NB4 (cell line): Measurements from ENCODE around the gene AQP3.

Source experiments
- MYC ChIP-seq: IDR thresholded peaks from 2 replicates; pipeline ENCODE4 v1.6.1; 2011; ENCODE audit warnings: low read depth, low read length
- POLR2A ChIP-seq: IDR thresholded peaks from 2 replicates; pipeline ENCODE4 v1.6.1; 2011; ENCODE audit warnings: mild to moderate bottlenecking; ENCODE audit not compliant: insufficient read length; ENCODE audit errors: extremely low read depth
- TF ChIP-seq, protein P1 (sequence below): IDR thresholded peaks from one replicate; pipeline ENCODE4 v1.5.1; 2012; ENCODE audit warnings: low read depth, low read length
- TF ChIP-seq, protein P2 (sequence below): IDR thresholded peaks from 2 replicates; pipeline ENCODE4 v1.6.1; 2011; ENCODE audit warnings: low read depth, low read length

DNA sequence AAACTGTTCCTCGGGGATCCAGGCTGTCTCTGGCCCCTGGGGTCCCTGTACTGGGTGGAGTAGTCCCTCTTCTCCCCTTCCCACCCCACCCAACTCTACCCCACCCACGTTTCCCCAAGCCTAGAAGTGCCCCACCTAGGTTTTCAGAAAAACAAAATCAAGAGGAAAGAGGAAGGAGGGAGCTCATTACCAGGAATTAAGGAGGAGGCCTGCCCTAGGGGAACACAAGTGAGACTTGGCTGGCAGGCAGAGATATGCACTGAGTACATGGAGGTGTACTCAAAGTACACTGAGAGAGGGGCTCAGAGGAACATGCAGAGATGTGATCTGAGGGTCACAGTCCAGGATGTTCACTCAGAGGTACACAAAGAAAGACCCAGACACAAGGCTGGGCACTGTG is 10.2 kb downstream of the AQP3 start:
- TF ChIP-seq, protein P1, sequence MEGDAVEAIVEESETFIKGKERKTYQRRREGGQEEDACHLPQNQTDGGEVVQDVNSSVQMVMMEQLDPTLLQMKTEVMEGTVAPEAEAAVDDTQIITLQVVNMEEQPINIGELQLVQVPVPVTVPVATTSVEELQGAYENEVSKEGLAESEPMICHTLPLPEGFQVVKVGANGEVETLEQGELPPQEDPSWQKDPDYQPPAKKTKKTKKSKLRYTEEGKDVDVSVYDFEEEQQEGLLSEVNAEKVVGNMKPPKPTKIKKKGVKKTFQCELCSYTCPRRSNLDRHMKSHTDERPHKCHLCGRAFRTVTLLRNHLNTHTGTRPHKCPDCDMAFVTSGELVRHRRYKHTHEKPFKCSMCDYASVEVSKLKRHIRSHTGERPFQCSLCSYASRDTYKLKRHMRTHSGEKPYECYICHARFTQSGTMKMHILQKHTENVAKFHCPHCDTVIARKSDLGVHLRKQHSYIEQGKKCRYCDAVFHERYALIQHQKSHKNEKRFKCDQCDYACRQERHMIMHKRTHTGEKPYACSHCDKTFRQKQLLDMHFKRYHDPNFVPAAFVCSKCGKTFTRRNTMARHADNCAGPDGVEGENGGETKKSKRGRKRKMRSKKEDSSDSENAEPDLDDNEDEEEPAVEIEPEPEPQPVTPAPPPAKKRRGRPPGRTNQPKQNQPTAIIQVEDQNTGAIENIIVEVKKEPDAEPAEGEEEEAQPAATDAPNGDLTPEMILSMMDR, result no peak
- TF ChIP-seq POLR2A, result no peak
- TF ChIP-seq MYC, result no peak
- TF ChIP-seq, protein P2, sequence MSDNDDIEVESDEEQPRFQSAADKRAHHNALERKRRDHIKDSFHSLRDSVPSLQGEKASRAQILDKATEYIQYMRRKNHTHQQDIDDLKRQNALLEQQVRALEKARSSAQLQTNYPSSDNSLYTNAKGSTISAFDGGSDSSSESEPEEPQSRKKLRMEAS, result no peak
